ENCODE data around the gene NADSYN1. TPM values are rescaled to one million over a fixed set of nuclear protein-coding genes. Genes with fewer than 3 reads are reported as not detected.

NADSYN1 gene
- total RNA-seq, 1 donor from 2014 or later = 60.5 TPM

DNA sequence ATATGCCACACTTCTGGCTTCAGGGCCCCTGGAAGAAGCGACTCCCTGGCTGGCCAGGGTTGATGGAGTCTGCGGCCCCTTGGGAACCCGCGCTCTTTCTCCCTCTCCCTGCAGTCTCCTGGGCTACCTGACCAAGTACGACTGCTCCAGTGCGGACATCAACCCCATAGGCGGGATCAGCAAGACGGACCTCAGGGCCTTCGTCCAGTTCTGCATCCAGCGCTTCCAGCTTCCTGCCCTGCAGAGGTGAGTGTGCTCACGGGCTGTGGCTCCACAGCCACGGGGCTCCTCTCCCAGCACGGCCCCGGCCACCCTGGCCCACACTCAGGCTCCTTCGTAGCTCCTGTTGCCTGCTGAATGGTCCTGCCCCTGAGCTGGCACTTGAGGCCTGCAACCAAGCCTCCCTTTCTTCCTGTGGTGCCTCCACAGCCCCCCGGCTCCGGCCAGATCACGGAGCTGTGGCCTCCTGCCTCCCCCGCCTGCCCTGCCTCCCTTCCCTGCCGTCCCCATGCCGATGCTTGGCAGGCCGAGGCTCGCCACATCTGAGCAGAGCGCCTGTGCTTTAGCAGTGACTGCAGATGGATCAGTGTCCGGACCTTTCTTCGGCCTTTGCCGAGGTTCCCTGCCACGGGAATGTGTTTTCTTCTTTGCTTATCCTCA is 37.9 kb downstream of the NADSYN1 start:
- no peak for DNase-seq (ENCODE audit: low read depth in 2 of 2)

DNA sequence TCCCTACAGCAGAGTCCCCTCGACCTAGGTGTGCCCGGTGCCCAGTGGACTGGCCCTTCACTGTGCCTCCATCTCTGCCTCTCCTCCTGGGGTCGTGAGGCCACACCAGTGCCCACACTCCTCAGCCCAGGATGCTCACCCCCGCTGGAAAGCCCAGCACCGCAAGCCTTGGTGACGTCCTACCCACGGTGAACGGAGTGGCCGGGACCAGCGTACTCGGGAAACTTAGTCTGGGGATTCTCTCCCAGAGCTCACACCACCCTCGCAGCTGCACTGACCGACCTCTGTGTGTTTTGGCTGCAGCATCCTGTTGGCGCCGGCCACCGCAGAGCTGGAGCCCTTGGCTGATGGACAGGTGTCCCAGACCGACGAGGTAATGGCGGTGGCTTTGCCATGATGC is 38.5 kb downstream of the NADSYN1 start:
- no peak for DNase-seq (ENCODE audit: low read depth in 2 of 2)

DNA sequence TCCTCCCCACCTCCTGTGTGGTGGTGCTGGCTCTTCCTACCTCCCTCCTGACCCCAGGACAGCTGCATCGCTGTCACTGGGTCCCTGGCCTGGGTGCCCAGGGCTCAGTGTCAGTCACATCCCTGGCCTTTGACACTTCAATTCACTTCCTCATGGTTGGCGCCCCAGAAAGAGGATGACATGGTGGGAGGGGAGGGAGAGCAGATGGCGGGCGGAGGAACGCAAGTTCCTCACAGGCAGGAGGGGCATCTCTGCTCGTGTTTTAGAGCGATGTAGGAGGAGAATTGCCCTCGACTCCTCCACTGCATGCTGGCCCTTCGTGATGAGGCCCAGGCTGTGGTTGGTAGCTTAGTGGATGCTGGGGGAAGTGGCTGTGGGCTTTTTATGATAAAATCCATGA is 38.9 kb downstream of the NADSYN1 start:
- no peak for DNase-seq (ENCODE audit: low read depth in 2 of 2)

DNA sequence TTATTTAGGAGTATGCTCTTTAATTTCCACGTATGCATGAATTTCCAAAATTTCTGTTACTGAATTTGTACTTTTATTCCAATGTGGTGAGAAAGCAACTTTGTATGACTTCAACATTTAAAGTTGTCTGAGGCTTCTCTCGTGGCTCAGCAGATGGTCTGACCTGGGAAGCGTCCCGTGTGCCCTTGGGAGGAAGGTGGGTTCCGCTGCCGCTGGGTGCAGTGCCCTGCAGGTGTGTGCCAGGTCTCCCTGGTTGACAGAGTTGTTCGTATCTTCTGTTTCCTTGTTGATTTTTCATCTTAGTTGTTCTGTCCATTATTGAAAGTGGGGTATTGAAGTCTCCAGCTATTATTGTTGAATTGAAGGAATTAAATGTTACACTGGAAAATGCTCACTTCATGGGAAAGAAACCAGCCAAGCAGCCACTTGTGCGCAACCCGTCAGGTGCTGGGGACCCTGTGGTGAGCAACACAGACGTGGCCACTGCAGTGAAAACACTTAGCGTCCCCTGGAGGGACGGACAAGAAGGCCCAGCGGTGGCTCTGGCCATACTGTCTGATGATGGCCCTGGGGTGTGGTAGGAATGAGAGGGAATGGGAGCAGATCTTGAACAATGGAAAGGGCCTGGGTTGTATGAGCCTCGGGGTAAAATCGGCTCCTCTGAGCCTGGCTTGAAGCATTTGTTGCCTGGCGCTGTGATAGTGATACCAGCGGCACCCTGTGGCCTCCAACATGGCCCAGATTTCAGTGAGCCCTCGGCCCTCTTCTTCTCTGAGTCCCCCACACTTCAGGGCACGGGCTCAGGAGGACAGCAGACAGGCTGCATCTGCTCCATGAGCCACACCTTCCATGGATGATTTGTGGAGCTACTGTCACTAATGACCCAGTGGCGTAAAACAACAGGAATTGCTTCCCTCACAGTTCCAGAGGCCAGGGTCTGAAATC is 42.6 kb downstream of the NADSYN1 start:
- DNase-seq (ENCODE audit: low read depth in 2 of 2) = no peak

DNA sequence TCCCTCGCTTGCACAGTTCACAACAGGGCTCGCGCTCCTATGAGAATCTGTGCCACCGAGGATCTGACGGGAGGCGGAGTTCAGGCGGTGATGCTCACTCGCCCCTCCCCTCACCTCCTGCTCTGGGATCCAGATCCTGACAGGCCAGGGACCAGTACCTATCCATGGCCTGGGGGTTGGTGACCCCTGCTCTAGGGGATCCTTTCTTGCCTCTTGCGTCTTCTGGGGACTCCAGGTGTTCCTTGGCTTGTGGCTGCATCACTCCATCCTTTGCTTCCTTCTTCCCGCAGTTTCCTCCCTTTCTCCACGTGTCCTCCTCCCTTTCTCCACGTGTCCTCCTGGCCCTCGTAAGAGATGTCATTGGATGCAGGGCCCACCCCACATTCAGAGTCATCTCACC is 43.4 kb downstream of the NADSYN1 start:
- DNase-seq (ENCODE audit: low read depth in 2 of 2) = no peak

DNA sequence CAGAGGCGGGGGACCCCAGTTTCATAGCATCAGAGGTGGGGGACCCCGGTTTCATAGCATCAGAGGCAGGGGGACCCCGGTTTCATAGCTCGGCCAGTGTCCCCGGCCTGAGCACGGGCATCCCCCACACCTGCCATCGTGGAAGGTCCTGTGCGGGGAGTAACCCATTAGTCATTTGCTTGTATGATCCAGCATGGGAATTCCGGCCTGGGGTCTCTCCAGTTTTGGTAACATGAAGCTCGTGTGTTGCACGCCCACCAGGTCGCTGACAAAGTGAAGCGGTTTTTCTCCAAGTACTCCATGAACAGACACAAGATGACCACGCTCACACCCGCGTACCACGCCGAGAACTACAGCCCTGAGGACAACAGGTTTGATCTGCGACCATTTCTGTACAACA is 45.1 kb downstream of the NADSYN1 start:
- no peak for DNase-seq (ENCODE audit: low read depth in 2 of 2)

DNA sequence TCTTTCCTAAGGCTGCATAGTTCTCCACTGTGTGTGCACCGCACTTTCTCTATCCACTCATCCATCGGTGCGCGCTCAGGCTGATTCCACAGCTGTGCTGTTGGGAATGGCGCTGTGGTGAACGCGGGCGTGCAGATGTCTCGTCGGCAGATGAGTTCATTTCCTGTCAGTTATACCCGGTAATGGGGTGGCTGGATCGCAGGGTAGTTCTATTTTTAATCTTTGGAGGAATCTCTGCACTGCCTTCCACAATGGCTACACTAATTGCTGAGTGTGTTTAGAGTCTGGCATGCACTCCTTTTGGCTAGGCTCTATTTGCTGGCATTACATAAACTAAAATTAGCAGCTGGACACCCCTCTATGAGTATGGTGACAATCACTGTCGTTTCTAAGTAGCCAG is 46.1 kb downstream of the NADSYN1 start:
- DNase-seq (ENCODE audit: low read depth in 2 of 2) = peak; percentile 71 to 88

DNA sequence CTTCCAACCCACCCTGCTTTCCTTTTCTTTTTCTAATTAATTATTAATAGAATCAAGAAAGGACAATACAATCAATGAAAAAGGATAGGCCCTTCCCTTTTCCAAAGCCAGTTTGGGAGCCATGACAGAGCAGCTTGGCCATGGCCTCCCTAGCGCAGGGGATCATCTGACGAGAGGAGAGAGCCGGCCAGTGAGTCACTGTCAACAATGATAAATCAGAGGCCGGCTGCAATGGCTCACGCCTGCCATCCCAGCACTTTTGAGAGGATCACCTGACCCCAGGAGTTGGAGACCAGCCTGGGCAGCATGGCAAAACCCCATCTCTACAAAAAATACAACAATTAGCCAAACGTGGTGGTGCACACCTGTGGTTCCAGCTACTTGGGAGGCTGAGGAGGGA is 46.5 kb downstream of the NADSYN1 start:
- peak; percentile 48 to 83 for DNase-seq (ENCODE audit: low read depth in 2 of 2)

DNA sequence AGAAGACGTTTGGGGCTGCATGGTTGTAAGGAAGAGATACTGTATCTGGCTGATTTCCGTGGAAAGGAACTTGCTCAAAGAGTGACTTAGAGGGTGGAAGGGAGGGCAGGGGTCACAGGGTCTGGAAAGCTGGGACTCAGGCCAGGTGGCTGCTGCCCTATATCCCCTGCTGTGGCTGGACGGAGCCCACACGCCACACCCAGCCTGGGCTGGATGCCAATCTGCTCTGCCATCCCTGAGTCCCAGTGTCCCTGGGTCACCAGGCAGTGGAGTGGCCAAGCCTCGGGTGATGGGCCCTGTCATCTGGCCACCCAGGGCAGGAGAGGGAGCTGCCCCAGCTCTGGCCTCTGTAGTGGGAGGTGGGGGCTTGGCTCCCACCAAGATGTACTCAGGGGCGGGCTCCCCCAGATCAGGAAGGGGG is 47.6 kb downstream of the NADSYN1 start:
- peak; percentile 26 to 49 for DNase-seq (ENCODE audit: low read depth in 2 of 2)

DNA sequence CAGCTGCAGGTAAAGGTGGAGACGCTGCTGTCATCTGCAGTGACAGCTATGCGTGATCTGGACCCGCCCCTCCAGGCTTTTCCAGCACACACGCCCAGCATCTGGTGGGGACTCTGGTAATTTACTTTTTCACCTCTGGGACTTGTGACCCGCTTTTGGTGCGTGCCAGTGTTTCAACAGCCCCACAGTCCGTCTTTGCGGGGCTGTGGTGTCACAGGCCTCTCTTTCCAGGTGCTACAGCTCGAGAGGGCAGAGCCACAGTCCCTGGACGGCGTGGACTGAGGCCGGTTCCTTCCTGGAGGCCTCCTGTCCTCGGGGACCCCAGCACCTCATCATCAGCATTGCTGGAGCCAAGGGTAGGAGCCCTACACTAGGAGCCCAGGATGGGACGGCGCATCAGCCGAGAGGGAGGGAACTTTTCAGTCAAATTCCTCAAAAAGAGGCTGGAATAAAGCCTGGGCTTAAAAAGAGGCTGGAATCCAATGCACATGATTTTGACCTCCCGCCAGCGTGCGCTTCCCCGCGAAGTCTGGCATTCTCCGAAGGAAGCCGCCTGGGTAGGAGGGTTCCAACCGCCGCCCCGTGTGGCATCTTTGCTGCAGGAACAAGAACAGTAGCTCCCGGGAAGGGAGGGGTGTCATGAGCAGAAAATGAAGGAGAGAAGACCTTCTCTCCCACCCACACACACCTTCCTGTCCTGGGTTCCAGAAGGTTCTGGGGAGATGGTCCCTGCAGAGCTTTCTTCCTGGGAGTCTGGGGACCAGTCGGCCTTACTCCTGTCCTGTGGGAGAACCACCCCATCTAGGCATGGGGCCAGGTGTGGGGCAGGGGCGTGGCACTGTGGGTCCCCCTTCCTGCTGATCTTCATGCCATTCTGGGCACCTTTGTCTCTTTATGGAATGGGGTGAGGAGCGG is 48.3 kb downstream of the NADSYN1 start:
- no peak for DNase-seq (ENCODE audit: low read depth in 2 of 2)

DNA sequence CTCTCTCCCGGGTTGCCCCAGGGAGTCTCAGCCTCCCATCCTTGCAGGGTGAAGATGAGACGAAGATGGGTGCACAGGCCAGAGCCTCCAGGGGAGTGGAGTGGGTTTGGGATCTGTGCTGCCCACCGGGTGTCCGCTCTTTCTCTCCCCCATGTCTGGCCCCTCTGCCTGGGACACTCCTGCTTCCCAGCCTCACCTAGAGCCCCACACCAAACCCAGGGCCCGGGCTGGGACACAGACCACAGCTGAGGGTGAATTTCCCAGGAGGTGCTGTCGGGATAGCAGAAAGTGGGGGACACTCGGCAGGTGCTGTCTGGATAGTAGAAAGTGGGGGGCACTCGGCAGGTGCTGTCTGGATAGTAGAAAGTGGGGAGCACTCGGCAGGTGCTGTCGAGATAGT is 49.0 kb downstream of the NADSYN1 start:
- DNase-seq (ENCODE audit: low read depth in 2 of 2) = no peak

DNA sequence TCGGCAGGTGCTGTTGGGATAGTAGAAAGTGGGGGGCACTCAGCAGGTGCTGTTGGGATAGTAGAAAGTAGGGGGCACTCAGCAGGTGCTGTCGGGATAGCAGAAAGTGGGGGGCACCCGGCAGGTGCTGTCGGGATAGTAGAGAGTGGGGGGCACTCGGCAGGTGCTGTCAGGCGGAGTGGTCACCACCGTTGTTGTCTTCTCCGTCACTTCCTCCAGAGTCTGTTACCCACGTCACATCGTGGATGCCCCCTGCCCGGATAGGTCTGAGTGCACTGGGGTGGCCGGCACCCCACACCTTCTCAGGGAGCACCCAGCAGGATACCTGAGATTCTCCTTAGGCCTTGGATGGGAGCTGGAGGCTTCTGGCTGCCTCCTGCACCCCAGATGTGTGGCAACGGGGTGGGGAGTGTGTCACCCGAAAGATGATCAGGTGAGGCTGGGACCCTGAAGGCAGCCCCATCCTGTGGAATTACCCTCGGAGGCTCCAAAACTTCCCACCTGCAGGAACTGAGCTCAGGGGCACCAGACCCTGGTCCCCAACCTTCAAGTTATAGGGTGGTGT is 50.0 kb downstream of the NADSYN1 start:
- DNase-seq (ENCODE audit: low read depth in 2 of 2) = no peak

DNA sequence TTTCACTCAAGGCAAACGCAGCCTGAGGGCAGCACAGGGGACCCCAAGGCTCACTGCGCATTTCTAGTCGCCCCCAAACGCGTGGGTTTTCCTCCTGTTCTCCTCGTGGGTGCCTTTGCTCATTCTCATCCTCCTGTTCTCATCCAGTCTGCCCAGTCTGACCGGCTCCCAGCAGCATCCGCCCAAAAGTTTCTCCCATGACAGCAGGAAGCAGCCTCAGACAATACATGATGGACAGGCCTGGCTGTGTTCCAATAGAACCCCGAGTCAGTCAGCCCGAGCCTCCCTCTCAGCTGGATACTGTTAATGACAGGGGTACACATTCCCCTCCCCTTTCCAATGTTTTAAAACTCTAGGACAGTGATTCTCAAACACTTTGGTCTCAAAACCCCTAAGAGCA is 51.5 kb downstream of the NADSYN1 start:
- peak; percentile 82 to 90 for DNase-seq (ENCODE audit: low read depth in 2 of 2)

DNA sequence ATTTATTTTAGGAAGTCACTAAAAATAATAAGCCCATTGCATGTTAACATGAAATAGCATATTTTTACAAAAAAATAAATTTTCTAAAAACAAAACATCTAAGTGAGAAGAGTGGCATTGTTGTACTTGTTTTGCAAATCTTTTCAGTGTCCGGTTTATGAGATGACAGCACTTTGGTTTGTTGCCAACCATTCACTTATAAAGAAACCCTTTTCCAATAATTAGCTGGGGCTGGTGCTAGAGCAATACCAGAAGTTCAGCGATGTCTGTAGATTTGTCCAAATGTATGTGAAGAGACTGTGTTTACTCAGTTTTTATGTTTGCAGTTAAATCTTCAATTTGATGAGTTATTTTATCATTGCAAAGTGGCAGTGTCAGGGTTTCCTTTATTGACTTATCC is 52.0 kb downstream of the NADSYN1 start:
- DNase-seq (ENCODE audit: low read depth in 2 of 2) = peak; percentile 68 to 75

DNA sequence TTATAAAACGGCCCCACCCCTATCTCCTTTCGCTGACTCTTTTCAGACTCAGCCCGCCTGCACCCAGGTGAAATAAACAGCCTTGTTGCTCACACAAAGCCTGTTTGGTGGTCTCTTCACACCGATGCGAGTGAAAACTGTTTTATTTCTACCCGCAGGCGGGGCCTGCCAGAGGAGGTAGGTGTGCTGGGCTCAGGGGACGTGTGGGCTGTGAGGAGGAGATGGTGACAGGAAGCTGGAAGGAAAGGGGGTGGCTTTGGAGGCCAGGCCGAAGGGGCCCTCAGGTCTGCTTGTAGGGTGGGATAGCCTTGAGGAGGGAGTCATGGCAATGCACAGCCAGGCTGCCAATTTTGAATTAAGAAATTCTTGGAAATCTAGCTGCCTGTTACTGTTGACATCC is 52.8 kb downstream of the NADSYN1 start:
- no peak for DNase-seq (ENCODE audit: low read depth in 2 of 2)

DNA sequence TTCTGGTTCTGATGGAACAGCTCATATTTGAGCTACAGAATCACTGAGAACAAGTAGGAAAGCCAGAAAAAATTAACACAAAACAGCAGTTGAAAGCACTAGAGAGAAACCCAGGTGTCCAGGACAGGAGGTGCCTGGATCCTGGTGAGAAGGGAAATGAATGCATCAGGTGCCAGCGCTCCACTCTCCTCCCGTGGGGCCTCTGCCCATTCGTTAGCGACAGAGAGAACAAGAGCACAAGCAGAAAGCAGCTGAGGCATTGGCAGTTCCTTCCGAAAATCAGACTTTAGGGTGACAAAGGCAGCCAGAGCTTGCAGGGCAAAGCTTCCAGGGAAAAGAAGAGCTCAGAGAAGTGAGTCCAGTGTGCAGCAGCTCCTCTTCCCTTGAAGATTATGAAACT is 54.1 kb downstream of the NADSYN1 start:
- DNase-seq (ENCODE audit: low read depth in 2 of 2) = no peak

DNA sequence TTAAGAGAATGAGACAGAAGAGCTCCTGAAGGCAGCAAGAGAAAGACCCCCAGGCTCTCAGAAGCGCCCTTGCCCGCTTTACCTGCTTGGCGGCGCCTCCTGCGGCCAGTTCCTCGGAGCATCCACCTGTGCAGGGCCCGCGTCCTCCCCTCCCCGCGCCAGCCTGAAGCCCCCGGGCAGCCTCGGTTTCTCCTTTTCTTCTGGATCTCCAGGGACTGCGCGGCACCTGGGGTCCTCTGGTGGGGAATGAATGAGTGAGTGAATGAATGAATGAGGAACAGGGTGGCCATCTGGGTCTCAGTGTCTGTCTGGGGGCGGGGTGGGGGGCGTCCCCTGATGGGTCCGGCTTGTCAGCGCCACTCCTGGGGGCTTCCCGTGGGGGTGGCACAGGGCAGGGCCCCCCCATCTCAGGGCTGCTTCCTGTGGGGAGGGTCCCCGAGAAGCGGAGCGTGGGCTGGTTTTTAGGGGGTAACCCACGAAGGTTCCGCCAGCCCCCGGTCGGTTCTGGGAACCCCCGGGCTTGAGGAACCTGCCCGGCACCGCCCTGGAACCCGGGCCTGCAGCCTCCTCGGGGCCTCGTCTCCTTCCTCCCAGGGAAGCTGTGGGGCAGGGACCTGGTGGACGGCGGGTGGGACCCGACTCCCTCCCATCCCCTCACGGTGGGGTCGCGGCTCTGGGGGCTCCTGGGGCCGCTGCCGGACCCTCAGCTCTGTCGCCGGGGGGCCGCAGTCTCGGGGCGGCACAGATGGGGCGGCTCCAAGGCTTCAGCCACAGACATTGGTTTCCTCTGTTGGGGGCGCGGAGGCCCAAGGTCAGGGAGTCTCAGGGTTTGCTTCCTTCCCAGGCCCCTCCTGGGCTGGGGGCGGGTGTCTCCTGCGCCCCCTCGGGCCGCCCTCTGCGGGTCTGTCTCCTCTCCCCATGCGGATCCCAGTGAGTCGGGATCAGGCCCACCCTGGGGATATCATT is 65.8 kb downstream of the NADSYN1 start:
- no peak for DNase-seq (ENCODE audit: low read depth in 2 of 2)

DNA sequence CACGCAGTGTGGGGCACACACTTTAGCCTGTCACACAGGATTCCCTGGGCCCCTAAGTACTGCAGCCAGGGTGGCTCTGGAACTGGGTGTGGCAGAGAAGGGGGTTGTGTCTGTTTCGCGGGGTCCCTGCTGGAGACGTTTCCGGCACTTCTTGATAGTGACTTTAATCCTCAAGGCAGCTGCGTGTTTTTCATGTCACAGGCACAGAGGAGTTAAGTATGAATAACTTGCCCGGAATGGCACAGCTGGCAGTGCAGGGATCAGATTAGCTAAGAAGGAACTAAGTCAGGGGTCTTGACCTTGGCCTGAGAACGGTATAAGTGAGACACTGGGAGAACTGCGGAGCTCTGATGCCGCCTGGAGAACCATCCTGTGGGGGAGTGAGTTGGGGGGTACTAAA is 66.5 kb downstream of the NADSYN1 start:
- DNase-seq (ENCODE audit: low read depth in 2 of 2) = no peak

DNA sequence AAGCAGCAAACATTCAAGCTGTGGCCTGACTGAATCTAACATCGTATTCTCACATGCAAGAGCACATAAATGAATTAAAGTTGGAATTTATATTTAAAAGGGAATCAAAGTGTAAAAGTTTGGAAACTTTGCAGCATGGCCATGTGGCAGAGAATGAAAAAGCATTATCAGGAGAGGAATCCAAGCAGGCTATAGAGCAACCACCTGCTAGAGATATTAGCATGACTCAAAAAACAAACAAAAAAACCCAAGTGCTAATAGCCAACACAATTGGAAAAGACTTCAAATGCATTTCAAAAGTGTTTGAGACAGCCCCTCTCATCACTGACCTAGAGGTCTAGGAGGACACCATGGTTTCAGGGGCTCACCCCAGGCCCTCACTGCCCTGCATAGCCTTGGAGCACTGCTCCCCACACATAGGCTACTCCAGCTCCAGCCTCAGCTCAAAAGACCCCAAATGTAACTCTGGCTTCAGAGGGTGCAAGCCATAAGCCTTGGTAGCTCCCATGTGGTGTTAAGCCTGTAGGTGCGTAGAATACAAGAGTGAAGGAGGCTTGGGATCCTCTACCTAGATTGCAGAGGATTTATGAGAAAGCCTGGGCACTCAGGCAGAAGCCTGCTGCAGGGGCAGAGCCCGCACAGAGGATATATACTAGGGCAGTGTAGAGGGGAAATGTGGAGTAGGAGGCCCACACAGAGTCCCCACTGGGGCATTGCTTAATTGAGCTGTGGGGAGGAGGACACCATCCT is 72.4 kb downstream of the NADSYN1 start:
- no peak for DNase-seq (ENCODE audit: low read depth in 2 of 2)

All from dermis microvascular lymphatic vessel endothelial cell (primary cell).